ENCODE measurements around the gene DEFB126.

Gene DEFB126

DNA sequence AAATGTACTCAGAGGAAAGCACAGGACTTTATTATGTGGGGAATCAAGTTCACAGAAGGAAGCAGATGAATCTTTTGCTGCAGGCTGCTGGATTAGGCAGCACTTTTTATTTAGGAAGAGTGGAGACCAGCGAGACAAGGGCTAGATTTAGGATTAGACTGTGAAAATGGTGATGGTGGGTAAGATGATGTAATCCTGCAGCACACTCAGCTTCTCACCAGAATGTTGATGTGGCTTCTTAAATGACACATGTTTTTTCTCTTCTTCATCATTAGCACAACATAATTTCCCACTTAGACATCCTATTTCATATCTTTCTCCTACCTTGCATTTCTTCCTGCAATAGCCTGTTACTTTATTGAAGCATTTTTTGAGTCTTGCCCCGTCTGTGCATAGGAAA, 45.3 kb downstream of the DEFB126 start:
- H3K4me3 ChIP-seq (ENCODE audit: low read depth, low read length): no peak overlapping the region
- TF ChIP-seq, protein P1, sequence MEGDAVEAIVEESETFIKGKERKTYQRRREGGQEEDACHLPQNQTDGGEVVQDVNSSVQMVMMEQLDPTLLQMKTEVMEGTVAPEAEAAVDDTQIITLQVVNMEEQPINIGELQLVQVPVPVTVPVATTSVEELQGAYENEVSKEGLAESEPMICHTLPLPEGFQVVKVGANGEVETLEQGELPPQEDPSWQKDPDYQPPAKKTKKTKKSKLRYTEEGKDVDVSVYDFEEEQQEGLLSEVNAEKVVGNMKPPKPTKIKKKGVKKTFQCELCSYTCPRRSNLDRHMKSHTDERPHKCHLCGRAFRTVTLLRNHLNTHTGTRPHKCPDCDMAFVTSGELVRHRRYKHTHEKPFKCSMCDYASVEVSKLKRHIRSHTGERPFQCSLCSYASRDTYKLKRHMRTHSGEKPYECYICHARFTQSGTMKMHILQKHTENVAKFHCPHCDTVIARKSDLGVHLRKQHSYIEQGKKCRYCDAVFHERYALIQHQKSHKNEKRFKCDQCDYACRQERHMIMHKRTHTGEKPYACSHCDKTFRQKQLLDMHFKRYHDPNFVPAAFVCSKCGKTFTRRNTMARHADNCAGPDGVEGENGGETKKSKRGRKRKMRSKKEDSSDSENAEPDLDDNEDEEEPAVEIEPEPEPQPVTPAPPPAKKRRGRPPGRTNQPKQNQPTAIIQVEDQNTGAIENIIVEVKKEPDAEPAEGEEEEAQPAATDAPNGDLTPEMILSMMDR (IDR thresholded peaks at IDR 0.05; ENCODE audit: low read depth, low read length): no peak

DNA sequence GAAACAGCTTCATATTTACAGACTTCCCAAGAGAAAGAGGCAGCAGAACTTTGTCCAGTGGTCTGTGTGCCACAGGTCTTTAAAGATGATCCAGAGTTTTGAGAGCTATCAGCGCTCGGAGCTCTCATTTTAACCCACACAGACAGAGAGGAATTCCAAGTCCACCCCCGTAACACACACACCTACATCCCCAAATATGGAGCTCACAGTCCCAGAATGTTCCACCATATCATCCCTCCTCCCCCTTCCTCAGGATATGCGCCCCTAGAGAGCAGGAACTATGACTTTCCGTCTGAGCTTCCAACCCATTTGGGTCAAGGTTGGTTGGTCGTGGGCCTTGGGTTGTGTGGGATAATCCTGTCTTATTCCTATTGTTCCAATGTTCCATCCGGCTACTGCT, 47.2 kb downstream of the DEFB126 start, which contains the start of gene DEFB128:
Gene DEFB128, minus strand, starts transcription at position 101 of the 400 bp plus-strand sequence. Its CDS starts 88 bp downstream, at position 13.
- H3K4me3 ChIP-seq (ENCODE audit: low read depth, low read length): no peak within 1 kb of the TSS
- TF ChIP-seq, protein P1 (IDR thresholded peaks at IDR 0.05; ENCODE audit: low read depth, low read length): no peak

Data from WI38 (cell line).